Stomach (tissue), 9 donors: Measurements from ENCODE around the gene ATP11B. TPM values are rescaled to one million over a fixed set of nuclear protein-coding genes. Genes with fewer than 3 reads are reported as not detected.
A peak's percentile ranks its signal among the peaks of the same experiment; 100 is the strongest.

ENCODE experiments used
- DNase-seq, 2 donors: peaks; one replicate each; pipeline versions ENCODE4 v3.0.0 to v3.0.0-alpha.2; 2013 to 2019
- H3K27ac ChIP-seq, 5 donors: fragments of 200-600 bp in 4 of 5; sonication (generic) in 4 of 5; one replicate each; pipeline ENCODE4 v1.5.1; 2013 to 2019; ENCODE audit warnings: mild to moderate bottlenecking in 1 of 5, moderate library complexity in 1 of 5
- H3K27me3 ChIP-seq, 3 donors: fragments of 200-600 bp; sonication (generic); one replicate each; pipeline ENCODE4 v1.5.1; 2017 to 2019; ENCODE audit warnings: mixed run types in 1 of 3
- H3K36me3 ChIP-seq, 4 donors: fragments of 200-600 bp; sonication (generic); 1 replicate in 3 of 4; 2 replicates in 1 of 4; pipeline ENCODE4 v1.5.1; 2016 to 2019
- H3K4me1 ChIP-seq, 4 donors: fragments of 200-600 bp; sonication (generic); one replicate each; pipeline ENCODE4 v1.5.1; 2016 to 2019
- H3K4me3 ChIP-seq, 4 donors: fragments of 200-600 bp; sonication (generic) in 3 of 4; one replicate each; pipeline ENCODE4 v1.5.1; 2016 to 2019; ENCODE audit warnings: mild to moderate bottlenecking in 1 of 4
- H3K9me3 ChIP-seq, 4 donors: fragments of 200-600 bp; sonication (generic); one replicate each; pipeline ENCODE4 v1.5.1; 2016 to 2019
- CTCF ChIP-seq, 7 experiments: fragments of 450-650 bp in 4 of 7; fragments of 200-600 bp in 3 of 7; sonication (generic) in 3 of 7; IDR thresholded peaks; one replicate each; pipeline ENCODE4 v1.5.1; 2016 to 2019; ENCODE audit warnings: antibody characterized with exemption in 7 of 7, control low read depth in 2 of 7, mild to moderate bottlenecking in 1 of 7
- EP300 ChIP-seq: sonication (generic); formaldehyde crosslinking; IDR thresholded peaks from one replicate; pipeline ENCODE4 v1.6.1; 2017; ENCODE audit warnings: antibody characterized with exemption
- POLR2A ChIP-seq, 4 donors: fragments of 450-650 bp; IDR thresholded peaks; one replicate each; pipeline ENCODE4 v1.6.1; 2016; ENCODE audit warnings: antibody characterized with exemption in 4 of 4, control low read depth in 2 of 4, mild to moderate bottlenecking in 1 of 4, moderate library complexity in 1 of 4
- POLR2AphosphoS5 ChIP-seq, 3 donors: sonication (generic); formaldehyde crosslinking; IDR thresholded peaks; one replicate each; pipeline ENCODE4 v1.6.1; 2016; ENCODE audit warnings: antibody characterized with exemption in 3 of 3
- WGBS, 5 donors: extraction: QIAGEN DNeasy Blood & Tissue Kit in 3 of 5; methylation state at CpG; one replicate each; pipeline versions ENCODE4 v1.1.5 to v1.1.7; 2013 to 2018; 5-methylcytosine and 5-hydroxymethylcytosine counted together
- intact Hi-C: fragments of 100-400 bp; cut with DNase I; formaldehyde crosslinking; loops from one replicate; pipeline ENCODE4 v1.15.1; 2023; ENCODE audit warnings: low total_unique reads
- polyA plus RNA-seq, 3 donors: library from polyadenylated mRNA; stranded (reverse); fragments of 200-250 nt; gene quantifications; one replicate each; pipeline ENCODE4 v1.2.3, GENCODE V29; 2013
- total RNA-seq, 5 donors: library from RNA; depleted of rRNA; stranded (reverse); fragments of >200 nt; gene quantifications; one replicate each; pipeline versions ENCODE4 v1.1.0 to v1.2.3, GENCODE V29; 2014 to 2016
- donor health status: healthy with polysubstance abuse.
- donor health status: Bipolar disorder and iron deficiency.
- donor health status: healthy.

ATP11B gene
- total and polyA plus RNA-seq, 8 donors: 9.6 to 449 (median 120) TPM

DNA sequence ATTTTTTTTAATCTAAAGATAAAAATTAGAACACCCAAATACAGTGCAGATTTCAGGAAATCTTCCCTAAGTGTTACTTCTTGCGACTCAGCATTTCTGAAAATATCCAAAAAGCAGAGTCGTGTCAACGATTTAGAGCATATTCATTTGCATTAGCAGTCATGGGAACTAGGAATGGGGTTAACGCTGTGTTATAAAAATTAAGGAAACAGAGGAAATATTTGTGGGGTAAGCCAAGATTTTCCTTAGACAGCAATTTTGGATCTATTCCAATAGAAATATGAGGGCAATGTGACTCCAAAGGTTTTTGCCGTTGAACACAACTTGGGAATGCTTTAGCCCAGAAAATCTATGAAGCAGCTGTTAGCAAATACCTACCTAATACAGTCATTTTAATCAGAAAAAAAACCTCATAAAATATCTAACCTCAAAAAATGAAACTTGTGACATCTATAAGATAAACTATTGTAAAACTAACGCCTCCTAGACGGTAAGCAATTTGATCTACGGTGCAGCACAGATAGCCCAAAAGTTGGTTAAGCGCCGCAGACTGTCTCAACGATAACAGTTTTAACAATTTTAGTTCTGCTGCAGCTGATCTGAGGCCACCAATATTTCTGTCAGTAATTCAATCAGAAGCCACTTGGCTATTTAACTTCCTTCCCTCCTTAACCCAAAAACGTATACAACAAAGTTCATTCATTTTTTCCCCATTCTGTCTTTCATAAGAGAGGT is 5.8 kb upstream of the ATP11B start:
- Histone ChIP-seq H3K27me3 (peaks cover 0 to 11% (median 0%) of the 10 kb centered on the region in 3 donors), H3K4me3 (no peak overlapping the region), H3K9me3 (no peaks in the 10 kb centered on the region), H3K36me3 (no peaks in the 10 kb centered on the region), H3K4me1 (peaks cover 0 to 13% (median 3%) of the 10 kb centered on the region in 4 donors), H3K27ac (no peak overlapping the region)
- DNase-seq: no peak
- intact Hi-C loops: no loop called here
- no peak for TF ChIP-seq POLR2A (IDR thresholded peaks at IDR 0.05)
- no peak for TF ChIP-seq CTCF (IDR thresholded peaks at IDR 0.05)
- TF ChIP-seq EP300: no peak
- TF ChIP-seq POLR2AphosphoS5 (IDR thresholded peaks at IDR 0.05): no peak
- 74 to 81% (median 79%) methylated on average over 12 of the region's 12 CpGs for WGBS, 5 donors

GRCh38 chr3:182789371-182789770 is 3.9 kb upstream of the ATP11B start:
- H3K27me3 ChIP-seq: peaks cover 0 to 11% (median 0%) of the 10 kb centered on the region in 3 donors
- DNase-seq: no peak
- no peak for TF ChIP-seq POLR2AphosphoS5 (IDR thresholded peaks at IDR 0.05)
- H3K36me3 ChIP-seq: no peaks in the 10 kb centered on the region
- H3K4me3 ChIP-seq: no peak overlapping the region
- intact Hi-C loops: no loop called here
- peak overlapping the region in 1 of 5 donors; percentile 21 for H3K27ac ChIP-seq
- WGBS, 5 donors: 5 to 30% (median 18%) methylated on average over 1 of the region's 1 CpG
- peaks cover 0 to 16% (median 6%) of the 10 kb centered on the region in 4 donors for H3K4me1 ChIP-seq
- H3K9me3 ChIP-seq: no peaks in the 10 kb centered on the region

- TF ChIP-seq CTCF (IDR thresholded peaks at IDR 0.05) (no peak), POLR2AphosphoS5 (IDR thresholded peaks at IDR 0.05) (no peak), EP300 (no peak)
- Histone ChIP-seq H3K36me3 (no peaks in the 10 kb centered on the region), H3K27me3 (peaks cover 0 to 10% (median 0%) of the 10 kb centered on the region in 3 donors), H3K9me3 (no peaks in the 10 kb centered on the region), H3K4me3 (no peak overlapping the region), H3K4me1 (peaks cover 0 to 25% (median 12%) of the 10 kb centered on the region in 4 donors), H3K27ac (no peak overlapping the region)
- intact Hi-C loops: no loop called here
- no peak for DNase-seq
- 74 to 91% (median 79%) methylated on average over 1 of the region's 1 CpG for WGBS, 5 donors
Observed at GRCh38 chr3:182790612-182791011, 2.7 kb upstream of the ATP11B start.

GRCh38 chr3:182793663-182794454 is 555 bp downstream of the ATP11B start:
- H3K27ac ChIP-seq: peak overlapping the region; percentile 95 to 99 (median 96)
- peak overlapping the region; percentile 84 to 96 (median 90) for H3K4me3 ChIP-seq
- no peak for TF ChIP-seq POLR2A (IDR thresholded peaks at IDR 0.05)
- peak in 1 of 3 donors; percentile 50 for TF ChIP-seq POLR2AphosphoS5 (IDR thresholded peaks at IDR 0.05)
- H3K36me3 ChIP-seq: no peaks in the 10 kb centered on the region
- no peaks in the 10 kb centered on the region for H3K27me3 ChIP-seq
- peaks cover 0 to 57% (median 34%) of the 10 kb centered on the region in 4 donors for H3K4me1 ChIP-seq
- no peaks in the 10 kb centered on the region for H3K9me3 ChIP-seq
- 0 to 1% (median 1%) methylated on average over 39 to 86 of the region's 86 CpGs for WGBS, 5 donors
- peak; percentile 47 to 71 for DNase-seq
- intact Hi-C loops: no loop called here
